ENCODE data around the gene SLC18A3. TPM values are rescaled to one million over a fixed set of nuclear protein-coding genes. Genes with fewer than 3 reads are reported as not detected.

The SLC18A3 gene
- total RNA-seq, 1 experiment from 2014 or later = 0.13 TPM

DNA sequence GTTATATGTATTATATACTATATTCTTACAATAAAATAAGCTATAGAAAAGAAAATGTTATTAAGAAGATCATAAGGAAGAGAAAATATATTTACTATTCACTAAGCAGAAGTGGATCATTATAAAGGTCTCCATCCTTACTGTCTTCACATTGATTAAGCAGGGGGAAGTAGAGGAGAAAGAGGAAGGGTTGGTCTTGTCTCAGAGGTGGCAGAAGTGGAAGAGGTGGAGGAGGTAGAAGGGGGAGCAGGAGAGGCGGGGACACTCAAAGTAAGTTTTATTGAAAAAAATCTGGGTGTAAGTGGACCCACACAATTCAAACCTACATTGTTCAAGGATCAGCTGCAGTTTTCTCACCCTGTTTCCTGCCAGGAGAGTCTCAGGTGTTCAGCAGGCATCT lies 42.3 kb upstream of the SLC18A3 start (continued):
- no peak for TF ChIP-seq NR1H2 (CRISPR knock-in tag; IDR thresholded peaks at IDR 0.05)
- no peak for TF ChIP-seq ETV6 (CRISPR knock-in tag; IDR thresholded peaks at IDR 0.05)
- TF ChIP-seq RORB (CRISPR knock-in tag; IDR thresholded peaks at IDR 0.05) = no peak
- no peak for TF ChIP-seq EMX1 (CRISPR knock-in tag; IDR thresholded peaks at IDR 0.05)
- TF ChIP-seq SOX15 (CRISPR knock-in tag; IDR thresholded peaks at IDR 0.05) = no peak
- no peak for TF ChIP-seq SMAD3 (CRISPR knock-in tag; IDR thresholded peaks at IDR 0.05; ENCODE audit: borderline replicate concordance)
- TF ChIP-seq IRF2 (CRISPR knock-in tag; IDR thresholded peaks at IDR 0.05; ENCODE audit: borderline replicate concordance, low read depth) = no peak
- TF ChIP-seq, protein P1, sequence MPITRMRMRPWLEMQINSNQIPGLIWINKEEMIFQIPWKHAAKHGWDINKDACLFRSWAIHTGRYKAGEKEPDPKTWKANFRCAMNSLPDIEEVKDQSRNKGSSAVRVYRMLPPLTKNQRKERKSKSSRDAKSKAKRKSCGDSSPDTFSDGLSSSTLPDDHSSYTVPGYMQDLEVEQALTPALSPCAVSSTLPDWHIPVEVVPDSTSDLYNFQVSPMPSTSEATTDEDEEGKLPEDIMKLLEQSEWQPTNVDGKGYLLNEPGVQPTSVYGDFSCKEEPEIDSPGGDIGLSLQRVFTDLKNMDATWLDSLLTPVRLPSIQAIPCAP (CRISPR knock-in tag; IDR thresholded peaks at IDR 0.05) = no peak
- TF ChIP-seq, protein P2, sequence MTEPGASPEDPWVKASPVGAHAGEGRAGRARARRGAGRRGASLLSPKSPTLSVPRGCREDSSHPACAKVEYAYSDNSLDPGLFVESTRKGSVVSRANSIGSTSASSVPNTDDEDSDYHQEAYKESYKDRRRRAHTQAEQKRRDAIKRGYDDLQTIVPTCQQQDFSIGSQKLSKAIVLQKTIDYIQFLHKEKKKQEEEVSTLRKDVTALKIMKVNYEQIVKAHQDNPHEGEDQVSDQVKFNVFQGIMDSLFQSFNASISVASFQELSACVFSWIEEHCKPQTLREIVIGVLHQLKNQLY (CRISPR knock-in tag; IDR thresholded peaks at IDR 0.05) = no peak
- no peak for TF ChIP-seq ZBTB21 (CRISPR knock-in tag; IDR thresholded peaks at IDR 0.05; ENCODE audit: borderline replicate concordance)
- TF ChIP-seq SP1 (CRISPR knock-in tag; conservative IDR thresholded peaks at IDR 0.05) = no peak
- no peak for TF ChIP-seq GRHL2 (CRISPR knock-in tag; IDR thresholded peaks at IDR 0.05; ENCODE audit: insufficient replicate concordance, severe bottlenecking)
- no peak for TF ChIP-seq NR3C1 (CRISPR knock-in tag; conservative IDR thresholded peaks at IDR 0.05; ENCODE audit: low read depth)

DNA sequence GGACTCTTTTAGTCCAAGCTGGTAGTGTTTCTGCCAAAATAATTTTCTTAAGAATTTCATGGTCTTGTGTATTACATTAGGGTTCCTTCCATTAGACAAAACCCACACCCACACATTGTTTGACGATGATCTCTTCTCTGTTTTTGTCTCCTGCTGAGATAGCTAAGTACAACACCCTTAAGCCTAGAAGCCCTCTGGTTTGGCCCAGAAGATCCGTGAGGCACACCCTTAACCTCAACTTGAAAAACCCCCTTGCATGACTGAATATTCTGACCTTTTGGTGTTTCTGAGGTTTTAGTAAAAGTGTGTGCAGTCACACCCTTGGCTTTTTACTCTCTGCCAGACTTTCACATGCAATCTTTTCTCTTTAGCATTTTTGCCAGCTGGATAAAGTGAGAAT lies 41.9 kb upstream of the SLC18A3 start:
- no peak for DNase-seq (ENCODE audit: low spot score)
- no peaks in the 10 kb centered on the region for H3K4me1 Mint-ChIP-seq
- TF ChIP-seq ZNF416 (CRISPR knock-in tag; IDR thresholded peaks at IDR 0.05) (no peak), NFYB (CRISPR knock-in tag; conservative IDR thresholded peaks at IDR 0.05; ENCODE audit: low read depth) (no peak), GTF2I (CRISPR knock-in tag; conservative IDR thresholded peaks at IDR 0.05) (no peak), ESRRA (CRISPR knock-in tag; IDR thresholded peaks at IDR 0.05; ENCODE audit: borderline replicate concordance) (no peak), TEAD1 (CRISPR knock-in tag; IDR thresholded peaks at IDR 0.05) (no peak), FOXP1 (CRISPR knock-in tag; IDR thresholded peaks at IDR 0.05; ENCODE audit: borderline replicate concordance) (no peak), ZNF232 (CRISPR knock-in tag; IDR thresholded peaks at IDR 0.05) (no peak), RORB (CRISPR knock-in tag; IDR thresholded peaks at IDR 0.05) (no peak), ZBTB21 (CRISPR knock-in tag; IDR thresholded peaks at IDR 0.05; ENCODE audit: borderline replicate concordance) (no peak), PRRX2 (CRISPR knock-in tag; IDR thresholded peaks at IDR 0.05) (no peak), JAZF1 (CRISPR knock-in tag; IDR thresholded peaks at IDR 0.05) (no peak)
- TF ChIP-seq, protein P3, sequence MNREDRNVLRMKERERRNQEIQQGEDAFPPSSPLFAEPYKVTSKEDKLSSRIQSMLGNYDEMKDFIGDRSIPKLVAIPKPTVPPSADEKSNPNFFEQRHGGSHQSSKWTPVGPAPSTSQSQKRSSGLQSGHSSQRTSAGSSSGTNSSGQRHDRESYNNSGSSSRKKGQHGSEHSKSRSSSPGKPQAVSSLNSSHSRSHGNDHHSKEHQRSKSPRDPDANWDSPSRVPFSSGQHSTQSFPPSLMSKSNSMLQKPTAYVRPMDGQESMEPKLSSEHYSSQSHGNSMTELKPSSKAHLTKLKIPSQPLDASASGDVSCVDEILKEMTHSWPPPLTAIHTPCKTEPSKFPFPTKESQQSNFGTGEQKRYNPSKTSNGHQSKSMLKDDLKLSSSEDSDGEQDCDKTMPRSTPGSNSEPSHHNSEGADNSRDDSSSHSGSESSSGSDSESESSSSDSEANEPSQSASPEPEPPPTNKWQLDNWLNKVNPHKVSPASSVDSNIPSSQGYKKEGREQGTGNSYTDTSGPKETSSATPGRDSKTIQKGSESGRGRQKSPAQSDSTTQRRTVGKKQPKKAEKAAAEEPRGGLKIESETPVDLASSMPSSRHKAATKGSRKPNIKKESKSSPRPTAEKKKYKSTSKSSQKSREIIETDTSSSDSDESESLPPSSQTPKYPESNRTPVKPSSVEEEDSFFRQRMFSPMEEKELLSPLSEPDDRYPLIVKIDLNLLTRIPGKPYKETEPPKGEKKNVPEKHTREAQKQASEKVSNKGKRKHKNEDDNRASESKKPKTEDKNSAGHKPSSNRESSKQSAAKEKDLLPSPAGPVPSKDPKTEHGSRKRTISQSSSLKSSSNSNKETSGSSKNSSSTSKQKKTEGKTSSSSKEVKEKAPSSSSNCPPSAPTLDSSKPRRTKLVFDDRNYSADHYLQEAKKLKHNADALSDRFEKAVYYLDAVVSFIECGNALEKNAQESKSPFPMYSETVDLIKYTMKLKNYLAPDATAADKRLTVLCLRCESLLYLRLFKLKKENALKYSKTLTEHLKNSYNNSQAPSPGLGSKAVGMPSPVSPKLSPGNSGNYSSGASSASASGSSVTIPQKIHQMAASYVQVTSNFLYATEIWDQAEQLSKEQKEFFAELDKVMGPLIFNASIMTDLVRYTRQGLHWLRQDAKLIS (CRISPR knock-in tag; IDR thresholded peaks at IDR 0.05; ENCODE audit: borderline replicate concordance) = no peak
- TF ChIP-seq, protein P4, sequence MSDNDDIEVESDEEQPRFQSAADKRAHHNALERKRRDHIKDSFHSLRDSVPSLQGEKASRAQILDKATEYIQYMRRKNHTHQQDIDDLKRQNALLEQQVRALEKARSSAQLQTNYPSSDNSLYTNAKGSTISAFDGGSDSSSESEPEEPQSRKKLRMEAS (CRISPR knock-in tag; IDR thresholded peaks at IDR 0.05) = no peak
- TF ChIP-seq, protein P5, sequence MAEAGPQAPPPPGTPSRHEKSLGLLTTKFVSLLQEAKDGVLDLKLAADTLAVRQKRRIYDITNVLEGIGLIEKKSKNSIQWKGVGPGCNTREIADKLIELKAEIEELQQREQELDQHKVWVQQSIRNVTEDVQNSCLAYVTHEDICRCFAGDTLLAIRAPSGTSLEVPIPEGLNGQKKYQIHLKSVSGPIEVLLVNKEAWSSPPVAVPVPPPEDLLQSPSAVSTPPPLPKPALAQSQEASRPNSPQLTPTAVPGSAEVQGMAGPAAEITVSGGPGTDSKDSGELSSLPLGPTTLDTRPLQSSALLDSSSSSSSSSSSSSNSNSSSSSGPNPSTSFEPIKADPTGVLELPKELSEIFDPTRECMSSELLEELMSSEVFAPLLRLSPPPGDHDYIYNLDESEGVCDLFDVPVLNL (CRISPR knock-in tag; IDR thresholded peaks at IDR 0.05; ENCODE audit: borderline replicate concordance, low read depth) = no peak
- TF ChIP-seq, protein P6, sequence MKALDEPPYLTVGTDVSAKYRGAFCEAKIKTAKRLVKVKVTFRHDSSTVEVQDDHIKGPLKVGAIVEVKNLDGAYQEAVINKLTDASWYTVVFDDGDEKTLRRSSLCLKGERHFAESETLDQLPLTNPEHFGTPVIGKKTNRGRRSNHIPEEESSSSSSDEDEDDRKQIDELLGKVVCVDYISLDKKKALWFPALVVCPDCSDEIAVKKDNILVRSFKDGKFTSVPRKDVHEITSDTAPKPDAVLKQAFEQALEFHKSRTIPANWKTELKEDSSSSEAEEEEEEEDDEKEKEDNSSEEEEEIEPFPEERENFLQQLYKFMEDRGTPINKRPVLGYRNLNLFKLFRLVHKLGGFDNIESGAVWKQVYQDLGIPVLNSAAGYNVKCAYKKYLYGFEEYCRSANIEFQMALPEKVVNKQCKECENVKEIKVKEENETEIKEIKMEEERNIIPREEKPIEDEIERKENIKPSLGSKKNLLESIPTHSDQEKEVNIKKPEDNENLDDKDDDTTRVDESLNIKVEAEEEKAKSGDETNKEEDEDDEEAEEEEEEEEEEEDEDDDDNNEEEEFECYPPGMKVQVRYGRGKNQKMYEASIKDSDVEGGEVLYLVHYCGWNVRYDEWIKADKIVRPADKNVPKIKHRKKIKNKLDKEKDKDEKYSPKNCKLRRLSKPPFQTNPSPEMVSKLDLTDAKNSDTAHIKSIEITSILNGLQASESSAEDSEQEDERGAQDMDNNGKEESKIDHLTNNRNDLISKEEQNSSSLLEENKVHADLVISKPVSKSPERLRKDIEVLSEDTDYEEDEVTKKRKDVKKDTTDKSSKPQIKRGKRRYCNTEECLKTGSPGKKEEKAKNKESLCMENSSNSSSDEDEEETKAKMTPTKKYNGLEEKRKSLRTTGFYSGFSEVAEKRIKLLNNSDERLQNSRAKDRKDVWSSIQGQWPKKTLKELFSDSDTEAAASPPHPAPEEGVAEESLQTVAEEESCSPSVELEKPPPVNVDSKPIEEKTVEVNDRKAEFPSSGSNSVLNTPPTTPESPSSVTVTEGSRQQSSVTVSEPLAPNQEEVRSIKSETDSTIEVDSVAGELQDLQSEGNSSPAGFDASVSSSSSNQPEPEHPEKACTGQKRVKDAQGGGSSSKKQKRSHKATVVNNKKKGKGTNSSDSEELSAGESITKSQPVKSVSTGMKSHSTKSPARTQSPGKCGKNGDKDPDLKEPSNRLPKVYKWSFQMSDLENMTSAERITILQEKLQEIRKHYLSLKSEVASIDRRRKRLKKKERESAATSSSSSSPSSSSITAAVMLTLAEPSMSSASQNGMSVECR (CRISPR knock-in tag; IDR thresholded peaks at IDR 0.05; ENCODE audit: borderline replicate concordance) = no peak

More for the DNA sequence above, 41.9 kb upstream of the SLC18A3 start:
- CTCF ChIA-PET = interaction anchor here (1.0 kb wide), 1 partner anchor 25 kb away, joined by 3 read pairs; no protein-coding TSS in a partner anchor
- H3K27ac Mint-ChIP-seq = no peak overlapping the region
- no peak for ATAC-seq
- POLR2A ChIA-PET = no interaction called here
- no peak overlapping the region for H3K4me3 Mint-ChIP-seq
- peaks cover 30% of the 10 kb centered on the region for H3K9me3 Mint-ChIP-seq
- 0 out of 2 replicates have a peak, but pooled peaks cover 6% of the 10 kb centered on the region for H3K36me3 Mint-ChIP-seq
- H3K27me3 Mint-ChIP-seq (ENCODE audit: low read depth) = peaks cover 11% of the 10 kb centered on the region

Data from WTC11 (cell line).